B cell (primary cell): Measurements from ENCODE around the gene KCNG3. TPM values are rescaled to one million over a fixed set of nuclear protein-coding genes. Genes with fewer than 3 reads are reported as not detected.

Experiments used
- ATAC-seq: fragments of 200-7000 bp; cut with Tn5 transposase; one replicate; pipeline ENCODE4 v1.10.0; 2021; ENCODE audit warnings: low read depth, mild to moderate bottlenecking, moderate number of reproducible peaks, moderate library complexity
- CTCF ChIA-PET: fragments of 350-600 bp; sonication (Branson Sonifier 250); formaldehyde crosslinking; loops from one replicate; lab custom pipeline; 2021; ENCODE audit warnings: antibody characterized with exemption, inconsistent platforms; lab: Charles Lee
- POLR2A ChIA-PET: fragments of 350-600 bp; sonication (Branson Sonifier 250); formaldehyde crosslinking; loops from one replicate; lab custom pipeline; 2021; ENCODE audit warnings: antibody characterized with exemption; lab: Charles Lee
- DNase-seq: peaks from one replicate; pipeline ENCODE4 v3.0.0; 2013
- H2AFZ ChIP-seq: 2 replicates; pipeline ENCODE4 v1.6.1; 2012; ENCODE audit warnings: mild to moderate bottlenecking, low read depth, low read length; ENCODE audit not compliant: insufficient read depth, poor library complexity, severe bottlenecking
- H3K27ac ChIP-seq, 2 donors: 1 replicate in 1 of 2; 2 replicates in 1 of 2; pipeline ENCODE4 v1.5.1; 2012 to 2013; ENCODE audit warnings: low read length in 2 of 2, mild to moderate bottlenecking in 2 of 2, moderate library complexity in 1 of 2
- H3K27me3 ChIP-seq, 4 experiments: fragments of 200-600 bp in 1 of 4; sonication (generic) in 1 of 4; replicated peaks in 1 of 4; 1 replicate in 2 of 4; 2 replicates in 2 of 4; pipeline versions ENCODE4 v1.6.1 to v1.7.0; 2013 to 2016; ENCODE audit warnings: low read length in 3 of 4, mild to moderate bottlenecking in 2 of 4, mixed read lengths in 1 of 4, moderate library complexity in 1 of 4; ENCODE audit not compliant: insufficient read depth in 4 of 4, control insufficient read depth in 3 of 4; ENCODE audit errors: control extremely low read depth in 1 of 4
- H3K36me3 ChIP-seq, 2 experiments: replicated peaks in 1 of 2; 1 replicate in 1 of 2; 2 replicates in 1 of 2; pipeline versions ENCODE4 v1.6.1 to v1.7.1; 2013; ENCODE audit warnings: low read length in 1 of 2; ENCODE audit not compliant: insufficient read depth in 2 of 2, control insufficient read depth in 1 of 2; ENCODE audit errors: control extremely low read depth in 1 of 2, extremely low read depth in 1 of 2
- H3K4me1 ChIP-seq, 2 donors: fragments of 200-600 bp in 1 of 2; sonication (generic) in 1 of 2; 1 replicate in 1 of 2; 2 replicates in 1 of 2; pipeline versions ENCODE4 v1.5.1 to v1.6.1; 2013 to 2017; ENCODE audit warnings: low read length in 2 of 2; ENCODE audit not compliant: control insufficient read depth in 2 of 2, insufficient read depth in 2 of 2
- H3K4me2 ChIP-seq: replicated peaks from 2 replicates; pipeline ENCODE3; 2012; ENCODE audit warnings: mild to moderate bottlenecking, low read depth, low read length; ENCODE audit not compliant: poor library complexity, severe bottlenecking
- H3K4me3 ChIP-seq, 5 experiments: fragments of 200-600 bp in 1 of 5; sonication (generic) in 1 of 5; 1 replicate in 3 of 5; 2 replicates in 2 of 5; pipeline versions ENCODE4 v1.5.1 to v1.7.0; 2011 to 2016; ENCODE audit warnings: low read length in 4 of 5, mild to moderate bottlenecking in 4 of 5, low read depth in 2 of 5, control low read depth in 1 of 5, moderate library complexity in 1 of 5; ENCODE audit not compliant: insufficient read depth in 1 of 5; ENCODE audit errors: control extremely low read depth in 1 of 5, extremely low read depth in 1 of 5
- H3K79me2 ChIP-seq: fragments of 200-600 bp; sonication (generic); one replicate; pipeline ENCODE4 v1.6.0; 2016; ENCODE audit warnings: low read length; ENCODE audit not compliant: control insufficient read depth, insufficient read depth
- H3K9ac ChIP-seq: fragments of 200-600 bp; sonication (generic); 2 replicates; pipeline ENCODE4 v1.6.1; 2017; ENCODE audit warnings: mild to moderate bottlenecking, low read length, moderate library complexity
- H3K9me3 ChIP-seq, 3 donors: one replicate each; pipeline versions ENCODE4 v1.6.1 to v1.7.1; 2013; ENCODE audit warnings: low read length in 2 of 3; ENCODE audit not compliant: control insufficient read depth in 2 of 3, insufficient read depth in 1 of 3; ENCODE audit errors: control extremely low read depth in 1 of 3
- H4K20me1 ChIP-seq: 2 replicates; pipeline ENCODE4 v1.6.0; 2012; ENCODE audit warnings: mild to moderate bottlenecking, low read length; ENCODE audit not compliant: insufficient read depth, control insufficient read depth, poor library complexity, severe bottlenecking
- H3K27ac Mint-ChIP-seq: one replicate; pipeline ENCODE4 v1.8.0; 2021; ENCODE audit warnings: mixed read lengths
- H3K27me3 Mint-ChIP-seq: one replicate; pipeline ENCODE4 v1.8.0; 2021; ENCODE audit warnings: mixed read lengths
- H3K4me1 Mint-ChIP-seq: one replicate; pipeline ENCODE4 v1.8.0; 2021; ENCODE audit warnings: mixed read lengths
- H3K4me3 Mint-ChIP-seq: one replicate; pipeline ENCODE4 v1.8.0; 2021; ENCODE audit warnings: mixed read lengths
- H3K9me3 Mint-ChIP-seq: one replicate; pipeline ENCODE4 v1.8.0; 2022; ENCODE audit warnings: mixed read lengths; ENCODE audit not compliant: insufficient read depth
- CTCF ChIP-seq: fragments of 200-600 bp; IDR thresholded peaks from one replicate; pipeline ENCODE4 v1.8.0; 2022; ENCODE audit warnings: antibody characterized with exemption, mild to moderate bottlenecking
- EZH2 ChIP-seq: IDR thresholded peaks from 2 replicates; pipeline ENCODE4 v1.6.1; 2012; ENCODE audit warnings: borderline replicate concordance, low read depth, mild to moderate bottlenecking, moderate library complexity, low read length; ENCODE audit not compliant: insufficient read depth, poor library complexity, severe bottlenecking
- WGBS: methylation state at CpG from one replicate; pipeline ENCODE4 v1.1.5; 2013; ENCODE audit warnings: missing lambda C conversion rate; ENCODE audit not compliant: insufficient coverage; 5-methylcytosine and 5-hydroxymethylcytosine counted together
- intact Hi-C: fragments of 100-400 bp; cut with micrococcal nuclease; formaldehyde crosslinking; loops from one replicate; pipeline ENCODE4 v1.10.0; 2022
- polyA plus RNA-seq: library from polyadenylated mRNA; depleted of rRNA; stranded (reverse); fragments of >200 nt; gene quantifications from 2 replicates; pipeline ENCODE4 v1.2.3, GENCODE V29; 2012
- total RNA-seq, 2 donors: library from RNA; stranded (reverse); fragments of 120-200 nt in 1 of 2; gene quantifications; 1 replicate in 1 of 2; 2 replicates in 1 of 2; pipeline versions ENCODE4 v1.2.3 to v1.2.4, GENCODE V29; 2013 to 2022

KCNG3 gene
- total and polyA plus RNA-seq, 2 donors (not counting 1 experiment from before 2014, with no cell fraction given) = not detected

DNA sequence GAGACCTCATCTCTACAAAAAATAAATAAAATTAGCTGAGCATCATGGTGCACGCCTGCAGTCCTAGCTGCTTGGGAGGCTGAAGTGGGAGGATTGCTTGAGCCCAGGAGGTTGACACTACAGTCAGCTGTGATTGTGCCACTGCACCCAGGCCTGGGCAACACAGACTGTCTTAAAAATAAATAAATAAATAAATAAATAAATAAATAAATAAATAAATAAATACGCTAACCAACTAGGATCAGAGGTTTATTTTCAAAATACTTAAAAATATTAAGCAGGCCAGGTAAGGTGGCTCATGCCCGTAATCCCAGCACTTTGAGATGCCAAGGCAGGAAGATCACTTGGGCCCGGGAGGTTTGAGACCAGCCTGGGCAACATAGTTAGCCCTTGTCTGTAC is 63.6 kb downstream of the KCNG3 start:
- Histone ChIP-seq H2AFZ (no peak overlapping the region), H4K20me1 (no peaks in the 10 kb centered on the region), H3K4me1 (no peaks in the 10 kb centered on the region), H3K4me3 (no peak overlapping the region), H3K27me3 (peaks cover 0 to 4% (median 0%) of the 10 kb centered on the region in 4 experiments), H3K4me2 (no peak overlapping the region), H3K79me2 (no peaks in the 10 kb centered on the region), H3K36me3 (no peaks in the 10 kb centered on the region), H3K9ac (no peak overlapping the region), H3K9me3 (no peaks in the 10 kb centered on the region), H3K27ac (no peak overlapping the region)
- Mint-ChIP-seq H3K27ac (no peak overlapping the region), H3K9me3 (no peaks in the 10 kb centered on the region), H3K27me3 (peaks cover 39% of the 10 kb centered on the region), H3K4me1 (no peaks in the 10 kb centered on the region), H3K4me3 (no peak overlapping the region)
- CTCF ChIA-PET = no interaction called here
- no peak for TF ChIP-seq EZH2
- no peak for TF ChIP-seq CTCF
- ATAC-seq (no peak), DNase-seq (no peak)
- intact Hi-C loops = no loop called here
- 100% methylated on average over 2 of the region's 4 CpGs for WGBS
- POLR2A ChIA-PET = no interaction called here

DNA sequence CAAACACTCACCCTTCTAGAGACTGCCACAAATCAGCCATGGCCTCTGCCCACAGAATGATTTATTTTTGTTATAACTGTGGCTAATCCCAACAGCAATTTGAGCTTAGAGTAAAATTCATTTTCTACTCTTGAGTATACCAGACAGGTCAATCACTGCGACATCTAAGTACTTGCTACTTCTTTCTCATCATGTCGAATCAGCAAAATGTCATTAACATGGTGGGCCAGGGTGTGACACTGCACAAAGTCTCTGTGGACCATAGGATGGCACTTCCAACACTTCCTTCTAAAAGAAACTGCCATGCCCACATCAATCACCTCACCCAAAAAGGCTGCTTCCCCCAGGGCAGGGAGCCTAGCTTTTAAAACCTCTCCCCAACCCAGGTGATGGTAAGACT is 64.4 kb downstream of the KCNG3 start:
- intact Hi-C loops = no loop called here
- 93% methylated on average over 2 of the region's 2 CpGs for WGBS
- no peaks in the 10 kb centered on the region for H3K4me1 Mint-ChIP-seq
- Histone ChIP-seq H3K4me3 (no peak overlapping the region), H3K36me3 (no peaks in the 10 kb centered on the region), H3K27me3 (peaks cover 0 to 12% (median 0%) of the 10 kb centered on the region in 4 experiments), H3K9me3 (no peaks in the 10 kb centered on the region), H3K4me1 (no peaks in the 10 kb centered on the region), H2AFZ (no peak overlapping the region), H3K4me2 (no peak overlapping the region), H3K27ac (no peak overlapping the region), H3K9ac (no peak overlapping the region), H3K79me2 (no peaks in the 10 kb centered on the region), H4K20me1 (no peaks in the 10 kb centered on the region)
- H3K27me3 Mint-ChIP-seq = peaks cover 35% of the 10 kb centered on the region
- H3K27ac Mint-ChIP-seq = no peak overlapping the region
- no peaks in the 10 kb centered on the region for H3K9me3 Mint-ChIP-seq
- DNase-seq (no peak), ATAC-seq (no peak)
- ChIA-PET POLR2A (no interaction called here), CTCF (no interaction called here)
- H3K4me3 Mint-ChIP-seq = no peak overlapping the region
- no peak for TF ChIP-seq EZH2
- TF ChIP-seq CTCF = no peak
